K562 (cell line): Measurements from ENCODE around the gene FAM124A. TPM values are rescaled to one million over a fixed set of nuclear protein-coding genes. Genes with fewer than 3 reads are reported as not detected.

Source experiments
- ATAC-seq: fragments of 200-7000 bp; cut with Tn5 transposase; 3 replicates; pipeline ENCODE4 v1.9.1; 2020; ENCODE audit warnings: moderate library complexity
- BruUV-seq: library from RNA; stranded (reverse); fragments of 400-500 nt; replicated peaks from 2 replicates; lab custom pipeline; 2021; lab: Mats Ljungman, UMichigan
- CTCF ChIA-PET: fragments of 300-600 bp; formaldehyde crosslinking; extraction: SDS; loops from one replicate; lab custom pipeline; 2021; ENCODE audit warnings: low intra/inter-chr PET ratio; lab: Yijun Ruan, JAX
- POLR2A ChIA-PET: fragments of 300-600, 350-650 bp; sonication (Branson Sonifier 250); formaldehyde crosslinking; extraction: SDS; loops from one replicate; lab custom pipeline; 2021; ENCODE audit warnings: antibody characterized with exemption, inconsistent platforms; lab: Yijun Ruan, JAX
- DNase-seq, 4 experiments: peaks; one replicate each; pipeline versions ENCODE4 v3.0.0 to v3.0.0-alpha.2; 2011 to 2018; ENCODE audit warnings: low spot score in 3 of 4, mixed read lengths in 3 of 4; ENCODE audit errors: extremely low read depth in 1 of 4
- FAIRE-seq: peaks from 2 replicates; lab custom pipeline; 2011; peaks lifted over from hg19 to GRCh38; lab: Jason Lieb, UNC
- H2AFZ ChIP-seq: 2 replicates; pipeline ENCODE4 v1.6.0; 2011; ENCODE audit warnings: low read depth, low read length, control low read depth, inconsistent platforms
- H3K27ac ChIP-seq: fragments of 200-600 bp; 3 replicates; pipeline ENCODE4 v1.8.0; 2011; ENCODE audit warnings: low read depth, mild to moderate bottlenecking, control low read depth, inconsistent platforms, low read length, moderate library complexity, mixed read lengths; ENCODE audit errors: extremely low read depth
- H3K27me3 ChIP-seq, 2 experiments: fragments of 300-600 bp in 1 of 2; 2 replicates in 1 of 2; 3 replicates in 1 of 2; pipeline versions ENCODE4 v1.6.0 to v1.8.0; 2011; ENCODE audit warnings: inconsistent platforms in 2 of 2, low read length in 2 of 2, mild to moderate bottlenecking in 1 of 2, mixed read lengths in 1 of 2, moderate library complexity in 1 of 2; ENCODE audit not compliant: control insufficient read depth in 2 of 2, insufficient read depth in 2 of 2
- H3K36me3 ChIP-seq: fragments of 300-600 bp; 3 replicates; pipeline ENCODE4 v1.8.0; 2011; ENCODE audit warnings: mild to moderate bottlenecking, low read length, inconsistent platforms; ENCODE audit not compliant: control insufficient read depth, insufficient read depth
- H3K4me1 ChIP-seq, 2 experiments: fragments of 200-600 bp in 1 of 2; replicated peaks in 1 of 2; 2 replicates in 1 of 2; 3 replicates in 1 of 2; pipeline versions ENCODE4 v1.5.1 to v1.8.0; 2011; ENCODE audit warnings: inconsistent platforms in 2 of 2, low read length in 2 of 2, mild to moderate bottlenecking in 1 of 2, mixed read lengths in 1 of 2, moderate library complexity in 1 of 2; ENCODE audit not compliant: control insufficient read depth in 2 of 2, insufficient read depth in 2 of 2
- H3K4me2 ChIP-seq: 2 replicates; pipeline ENCODE4 v1.6.1; 2011; ENCODE audit warnings: low read length, control low read depth, inconsistent platforms, mixed read lengths; ENCODE audit not compliant: insufficient read depth
- H3K4me3 ChIP-seq: fragments of 200-600 bp; sonication (generic), shearing (Covaris generic); 2 replicates; pipeline ENCODE4 v1.5.1; 2016; ENCODE audit warnings: control low read depth, inconsistent platforms
- H3K79me2 ChIP-seq: fragments of 200-600 bp; 3 replicates; pipeline ENCODE4 v1.8.0; 2011; ENCODE audit warnings: low read length, inconsistent platforms; ENCODE audit not compliant: control insufficient read depth, insufficient read depth
- H3K9ac ChIP-seq, 2 experiments: 2 replicates each; pipeline versions ENCODE4 v1.6.0 to v1.6.1; 2011; ENCODE audit warnings: low read depth in 2 of 2, low read length in 2 of 2, control low read depth in 1 of 2, inconsistent platforms in 1 of 2, mild to moderate bottlenecking in 1 of 2, mixed read lengths in 1 of 2; ENCODE audit not compliant: insufficient read depth in 1 of 2
- H3K9me1 ChIP-seq: one replicate; pipeline ENCODE4 v1.6.0; 2011; ENCODE audit warnings: inconsistent platforms, mild to moderate bottlenecking, low read length, moderate library complexity; ENCODE audit not compliant: control insufficient read depth, insufficient read depth
- H3K9me3 ChIP-seq: replicated peaks from 2 replicates; pipeline ENCODE4 v1.5.1; 2011; ENCODE audit warnings: low read depth, low read length, inconsistent platforms; ENCODE audit not compliant: control insufficient read depth, insufficient read depth
- H4K20me1 ChIP-seq: replicated peaks from 2 replicates; pipeline ENCODE4 v1.6.1; 2011; ENCODE audit warnings: low read length, inconsistent platforms, mixed read lengths; ENCODE audit not compliant: control insufficient read depth, insufficient read depth
- HSF4 ChIP-seq: fragments of 250-450 bp; sonication (Bioruptor Pico); IDR thresholded peaks from 2 replicates; pipeline ENCODE4 v2.1.2; 2022; ENCODE audit warnings: mild to moderate bottlenecking, moderate library complexity, borderline replicate concordance
- MBD2 ChIP-seq: sonication (generic); IDR thresholded peaks from 2 replicates; pipeline ENCODE4 v1.6.1; 2016; ENCODE audit warnings: low read depth, borderline replicate concordance
- MNT ChIP-seq, 2 experiments: fragments of 450-650 bp; conservative IDR thresholded peaks; 2 replicates each; pipeline ENCODE4 v1.6.1; 2017; ENCODE audit warnings: mild to moderate bottlenecking in 2 of 2, moderate library complexity in 2 of 2
- SMARCC2 ChIP-seq: fragments of 450-650 bp; IDR thresholded peaks from 2 replicates; pipeline ENCODE4 v1.6.1; 2017; ENCODE audit warnings: antibody characterized with exemption, moderate library complexity, mild to moderate bottlenecking, low read depth
- WGBS: fragments of 100-300 bp; shearing (Covaris generic); methylation state at CpG from one replicate; pipeline ENCODE4 v1.1.6; 2016; ENCODE audit warnings: low coverage, mixed read lengths; ENCODE audit not compliant: insufficient coverage; ENCODE audit errors: missing lambda C conversion rate; 5-methylcytosine and 5-hydroxymethylcytosine counted together
- in situ Hi-C: fragments of 300-500 bp; cut with MboI; formaldehyde crosslinking; loops from 4 replicates; pipeline ENCODE4 v1.15.0; 2018; ENCODE audit warnings: inconsistent platforms, mixed read lengths
- intact Hi-C: fragments of 100-400 bp; cut with micrococcal nuclease; formaldehyde crosslinking; loops from 2 replicates; pipeline ENCODE4 v1.14.2; 2022
- polyA plus RNA-seq, 8 experiments: library from polyadenylated mRNA; depleted of rRNA in 4 of 8; stranded (reverse) in 5 of 8; unstranded in 3 of 8; fragments of >200 nt; fragmentation: Nextera tagmentation in 2 of 8; fragmentation: Illumina TruSeq in 1 of 8; extraction: Ambion mirVana in 2 of 8; extraction: Trizol in 1 of 8; gene quantifications; 2 replicates each; pipeline versions ENCODE4 v1.2.1 to v1.2.3, GENCODE V29; 2011 to 2014; ENCODE audit warnings: inconsistent platforms in 1 of 8, missing spikeins in 1 of 8
- total RNA-seq, 7 experiments: library from RNA; depleted of rRNA in 6 of 7; stranded (reverse); fragments of >200 nt in 6 of 7; fragmentation: Illumina TruSeq in 2 of 7; extraction: Trizol in 2 of 7; gene quantifications; 2 replicates each; pipeline versions ENCODE4 v1.2.1 to v1.2.3, GENCODE V29; 2011 to 2021; ENCODE audit warnings: low replicate concordance in 1 of 7
- TF ChIP-seq, protein P1 (sequence below): fragments of 250-450 bp; sonication (Bioruptor Pico); IDR thresholded peaks from 2 replicates; pipeline ENCODE4 v1.4.0; 2020; ENCODE audit warnings: mild to moderate bottlenecking

FAM124A gene
- total and polyA plus RNA-seq, 9 of the 15 experiments (the other 6 are each of a cell fraction or from before 2014, with no cell fraction given): not detected

DNA sequence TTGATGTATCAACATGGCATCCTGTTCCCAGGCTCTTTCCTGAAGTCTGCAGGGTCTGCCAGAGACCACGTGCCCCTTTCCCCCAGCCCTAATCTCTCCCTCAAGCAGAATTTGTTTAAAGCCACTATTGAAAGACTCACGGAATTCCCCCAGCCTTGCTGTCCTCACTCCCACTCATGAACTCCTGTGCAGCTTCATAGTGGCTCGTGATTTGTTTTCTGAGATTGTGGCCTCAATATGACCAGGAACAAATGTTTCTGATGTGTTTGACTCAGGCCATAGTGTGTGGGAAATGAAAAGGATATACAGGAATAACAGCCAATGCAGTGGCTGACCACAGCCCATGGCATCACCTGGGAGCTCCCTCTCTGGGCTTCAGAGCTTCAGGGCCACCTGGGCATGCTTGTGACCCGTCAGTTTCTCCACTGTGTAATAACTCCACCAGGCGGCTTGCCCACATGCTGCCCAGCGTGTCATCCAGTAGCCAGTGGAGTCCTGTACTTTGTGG lies 109.2 kb downstream of the FAM124A start:
- Histone ChIP-seq H3K27me3 (peaks cover under 1 to 5% of the 10 kb centered on the region in 2 experiments; a peak in 3 of 5 replicates), H3K9me3 (no peaks in the 10 kb centered on the region), H2AFZ (no peak overlapping the region), H4K20me1 (no peaks in the 10 kb centered on the region), H3K4me2 (no peak overlapping the region), H3K4me3 (no peak overlapping the region), H3K36me3 (no peaks in the 10 kb centered on the region), H3K4me1 (no peaks in the 10 kb centered on the region; a peak in 2 of 5 replicates), H3K9me1 (no peaks in the 10 kb centered on the region), H3K27ac (no peak overlapping the region), H3K9ac (no peak overlapping the region), H3K79me2 (no peaks in the 10 kb centered on the region)
- DNase-seq (no peak), ATAC-seq (no peak), FAIRE-seq (no peak)
- 2% methylated on average over 6 of the region's 6 CpGs for WGBS
- in situ Hi-C loops (no loop called here), intact Hi-C loops (no loop called here)
- no TSS peak for BruUV-seq
- ChIA-PET CTCF (no interaction called here), POLR2A (interaction anchor here (0.7 kb wide), 1 partner anchor 9 kb away, joined by 3 read pairs; no protein-coding TSS in a partner anchor)
- TF ChIP-seq, protein P1, sequence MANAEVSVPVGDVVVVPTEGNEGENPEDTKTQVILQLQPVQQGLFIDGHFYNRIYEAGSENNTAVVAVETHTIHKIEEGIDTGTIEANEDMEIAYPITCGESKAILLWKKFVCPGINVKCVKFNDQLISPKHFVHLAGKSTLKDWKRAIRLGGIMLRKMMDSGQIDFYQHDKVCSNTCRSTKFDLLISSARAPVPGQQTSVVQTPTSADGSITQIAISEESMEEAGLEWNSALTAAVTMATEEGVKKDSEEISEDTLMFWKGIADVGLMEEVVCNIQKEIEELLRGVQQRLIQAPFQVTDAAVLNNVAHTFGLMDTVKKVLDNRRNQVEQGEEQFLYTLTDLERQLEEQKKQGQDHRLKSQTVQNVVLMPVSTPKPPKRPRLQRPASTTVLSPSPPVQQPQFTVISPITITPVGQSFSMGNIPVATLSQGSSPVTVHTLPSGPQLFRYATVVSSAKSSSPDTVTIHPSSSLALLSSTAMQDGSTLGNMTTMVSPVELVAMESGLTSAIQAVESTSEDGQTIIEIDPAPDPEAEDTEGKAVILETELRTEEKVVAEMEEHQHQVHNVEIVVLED: no peak
- TF ChIP-seq MBD2 (no peak), SMARCC2 (no peak), HSF4 (CRISPR knock-in tag) (no peak), MNT (conservative IDR thresholded peaks at IDR 0.05) (no peak)
